A172 (cell line): ENCODE measurements around the gene ERMAP. TPM values are rescaled to one million over a fixed set of nuclear protein-coding genes. Genes with fewer than 3 reads are reported as not detected.

Experiments
- DNase-seq: peaks from one replicate; pipeline ENCODE4 v3.0.0-alpha.2; 2015; ENCODE audit warnings: low spot score
- total RNA-seq: library from RNA; depleted of rRNA; stranded (reverse); fragments of >200 nt; shearing (Covaris generic); gene quantifications from 2 replicates; pipeline ENCODE4 v1.2.3, GENCODE V29; 2014; rRNA removed

ERMAP gene
- total RNA-seq = 6.2 and 7.8 TPM in 2 replicates

GRCh38 chr1:42816585-42817439, at the start of gene ERMAP, which contains the start of gene SVBP:
Gene ERMAP (plus strand): TSS chr1:42817122. CDS start chr1:42830449, 13,327 bp downstream.
Gene SVBP (minus strand): TSS chr1:42817397. CDS start chr1:42816544, 853 bp downstream.
- peak; percentile 67 for DNase-seq

- DNase-seq = no peak
Observed at GRCh38 chr1:42767510-42768000, 49.4 kb upstream of the ERMAP start.

- DNase-seq = no peak
Observed at GRCh38 chr1:42768172-42768571, 48.8 kb upstream of the ERMAP start.

- no peak for DNase-seq
Observed at GRCh38 chr1:42769811-42770210, 47.1 kb upstream of the ERMAP start.

GRCh38 chr1:42773420-42773819, 43.5 kb upstream of the ERMAP start:
- DNase-seq = no peak

GRCh38 chr1:42774928-42775526, 41.9 kb upstream of the ERMAP start:
- no peak for DNase-seq

- DNase-seq = no peak
Observed at GRCh38 chr1:42776502-42776901, 40.4 kb upstream of the ERMAP start.

GRCh38 chr1:42777852-42778251, 39.1 kb upstream of the ERMAP start:
- DNase-seq = no peak

GRCh38 chr1:42779725-42780124, 37.2 kb upstream of the ERMAP start:
- no peak for DNase-seq

- DNase-seq = no peak
Observed at GRCh38 chr1:42780176-42780575, 36.7 kb upstream of the ERMAP start.

GRCh38 chr1:42783092-42783491, 33.8 kb upstream of the ERMAP start:
- no peak for DNase-seq

GRCh38 chr1:42784547-42784945, 32.4 kb upstream of the ERMAP start:
- no peak for DNase-seq

GRCh38 chr1:42784946-42785693, 31.8 kb upstream of the ERMAP start, which contains the start of gene TMEM269:
Gene TMEM269 (plus strand): TSS chr1:42784991. CDS start chr1:42789894, 4,903 bp downstream.
- DNase-seq = no peak

GRCh38 chr1:42786097-42786496, 30.8 kb upstream of the ERMAP start:
- DNase-seq = no peak

GRCh38 chr1:42788021-42788420, 28.9 kb upstream of the ERMAP start:
- no peak for DNase-seq

GRCh38 chr1:42793824-42794223, 23.1 kb upstream of the ERMAP start:
- no peak for DNase-seq

- DNase-seq = no peak
Observed at GRCh38 chr1:42797414-42797813, 19.5 kb upstream of the ERMAP start.

GRCh38 chr1:42797979-42798378, 18.9 kb upstream of the ERMAP start:
- DNase-seq = no peak

GRCh38 chr1:42801832-42802473, 15.0 kb upstream of the ERMAP start:
- DNase-seq = no peak

GRCh38 chr1:42806171-42806570, 10.8 kb upstream of the ERMAP start:
- no peak for DNase-seq

GRCh38 chr1:42806593-42806992, 10.3 kb upstream of the ERMAP start:
- DNase-seq = no peak
